K562 (cell line): Measurements from ENCODE around the gene TARS2. TPM values are rescaled to one million over a fixed set of nuclear protein-coding genes. Genes with fewer than 3 reads are reported as not detected.

ENCODE experiments used
- ATAC-seq: fragments of 200-7000 bp; cut with Tn5 transposase; 3 replicates; pipeline ENCODE4 v1.9.1; 2020; ENCODE audit warnings: moderate library complexity
- BruUV-seq: library from RNA; stranded (reverse); fragments of 400-500 nt; replicated peaks from 2 replicates; lab custom pipeline; 2021; lab: Mats Ljungman, UMichigan
- CTCF ChIA-PET: fragments of 300-600 bp; formaldehyde crosslinking; extraction: SDS; loops from one replicate; lab custom pipeline; 2021; ENCODE audit warnings: low intra/inter-chr PET ratio; lab: Yijun Ruan, JAX
- POLR2A ChIA-PET: fragments of 300-600, 350-650 bp; sonication (Branson Sonifier 250); formaldehyde crosslinking; extraction: SDS; loops from one replicate; lab custom pipeline; 2021; ENCODE audit warnings: antibody characterized with exemption, inconsistent platforms; lab: Yijun Ruan, JAX
- DNase-seq, 4 experiments: peaks; one replicate each; pipeline versions ENCODE4 v3.0.0 to v3.0.0-alpha.2; 2011 to 2018; ENCODE audit warnings: low spot score in 3 of 4, mixed read lengths in 3 of 4; ENCODE audit errors: extremely low read depth in 1 of 4
- FAIRE-seq: peaks from 2 replicates; lab custom pipeline; 2011; peaks lifted over from hg19 to GRCh38; lab: Jason Lieb, UNC
- H2AFZ ChIP-seq: 2 replicates; pipeline ENCODE4 v1.6.0; 2011; ENCODE audit warnings: low read depth, low read length, control low read depth, inconsistent platforms
- H3K27ac ChIP-seq: fragments of 200-600 bp; 3 replicates; pipeline ENCODE4 v1.8.0; 2011; ENCODE audit warnings: low read depth, mild to moderate bottlenecking, control low read depth, inconsistent platforms, low read length, moderate library complexity, mixed read lengths; ENCODE audit errors: extremely low read depth
- H3K27me3 ChIP-seq, 2 experiments: fragments of 300-600 bp in 1 of 2; 2 replicates in 1 of 2; 3 replicates in 1 of 2; pipeline versions ENCODE4 v1.6.0 to v1.8.0; 2011; ENCODE audit warnings: inconsistent platforms in 2 of 2, low read length in 2 of 2, mild to moderate bottlenecking in 1 of 2, mixed read lengths in 1 of 2, moderate library complexity in 1 of 2; ENCODE audit not compliant: control insufficient read depth in 2 of 2, insufficient read depth in 2 of 2
- H3K36me3 ChIP-seq: fragments of 300-600 bp; 3 replicates; pipeline ENCODE4 v1.8.0; 2011; ENCODE audit warnings: mild to moderate bottlenecking, low read length, inconsistent platforms; ENCODE audit not compliant: control insufficient read depth, insufficient read depth
- H3K4me1 ChIP-seq, 2 experiments: fragments of 200-600 bp in 1 of 2; replicated peaks in 1 of 2; 2 replicates in 1 of 2; 3 replicates in 1 of 2; pipeline versions ENCODE4 v1.5.1 to v1.8.0; 2011; ENCODE audit warnings: inconsistent platforms in 2 of 2, low read length in 2 of 2, mild to moderate bottlenecking in 1 of 2, mixed read lengths in 1 of 2, moderate library complexity in 1 of 2; ENCODE audit not compliant: control insufficient read depth in 2 of 2, insufficient read depth in 2 of 2
- H3K4me2 ChIP-seq: 2 replicates; pipeline ENCODE4 v1.6.1; 2011; ENCODE audit warnings: low read length, control low read depth, inconsistent platforms, mixed read lengths; ENCODE audit not compliant: insufficient read depth
- H3K4me3 ChIP-seq: fragments of 200-600 bp; sonication (generic), shearing (Covaris generic); 2 replicates; pipeline ENCODE4 v1.5.1; 2016; ENCODE audit warnings: control low read depth, inconsistent platforms
- H3K79me2 ChIP-seq: fragments of 200-600 bp; 3 replicates; pipeline ENCODE4 v1.8.0; 2011; ENCODE audit warnings: low read length, inconsistent platforms; ENCODE audit not compliant: control insufficient read depth, insufficient read depth
- H3K9ac ChIP-seq, 2 experiments: 2 replicates each; pipeline versions ENCODE4 v1.6.0 to v1.6.1; 2011; ENCODE audit warnings: low read depth in 2 of 2, low read length in 2 of 2, control low read depth in 1 of 2, inconsistent platforms in 1 of 2, mild to moderate bottlenecking in 1 of 2, mixed read lengths in 1 of 2; ENCODE audit not compliant: insufficient read depth in 1 of 2
- H3K9me1 ChIP-seq: one replicate; pipeline ENCODE4 v1.6.0; 2011; ENCODE audit warnings: inconsistent platforms, mild to moderate bottlenecking, low read length, moderate library complexity; ENCODE audit not compliant: control insufficient read depth, insufficient read depth
- H3K9me3 ChIP-seq: replicated peaks from 2 replicates; pipeline ENCODE4 v1.5.1; 2011; ENCODE audit warnings: low read depth, low read length, inconsistent platforms; ENCODE audit not compliant: control insufficient read depth, insufficient read depth
- H4K20me1 ChIP-seq: replicated peaks from 2 replicates; pipeline ENCODE4 v1.6.1; 2011; ENCODE audit warnings: low read length, inconsistent platforms, mixed read lengths; ENCODE audit not compliant: control insufficient read depth, insufficient read depth
- ARNT ChIP-seq, 2 experiments: fragments of 450-650 bp; IDR thresholded peaks; 2 replicates each; pipeline ENCODE4 v1.6.1; 2016; ENCODE audit warnings: mild to moderate bottlenecking in 1 of 2
- CBX2 ChIP-seq: fragments of 200-600 bp; sonication (generic); IDR thresholded peaks from one replicate; pipeline ENCODE4 v1.6.1; 2012; ENCODE audit warnings: mild to moderate bottlenecking, low read length, inconsistent platforms; ENCODE audit not compliant: insufficient read depth, poor library complexity, severe bottlenecking
- FIP1L1 ChIP-seq: fragments of 200-400 bp; formaldehyde crosslinking; IDR thresholded peaks from 2 replicates; pipeline ENCODE4 v1.6.1; 2018; ENCODE audit warnings: mild to moderate bottlenecking, low read depth, low read length; ENCODE audit not compliant: poor library complexity, severe bottlenecking
- MTA2 ChIP-seq: fragments of 450-650 bp; IDR thresholded peaks from 2 replicates; pipeline ENCODE4 v1.6.1; 2016; ENCODE audit warnings: low read depth
- SMAD3 ChIP-seq: fragments of 450-650 bp; formaldehyde crosslinking; conservative IDR thresholded peaks from 2 replicates; pipeline ENCODE4 v1.4.0; 2020; ENCODE audit warnings: mild to moderate bottlenecking
- TRIM28 ChIP-seq: fragments of 450-650 bp; IDR thresholded peaks from 2 replicates; pipeline ENCODE4 v1.6.1; 2017
- ZFP30 ChIP-seq: fragments of 250-450 bp; sonication (Bioruptor Pico); IDR thresholded peaks from 2 replicates; pipeline ENCODE4 v1.8.0; 2022; ENCODE audit warnings: moderate library complexity, mild to moderate bottlenecking, inconsistent platforms, borderline replicate concordance
- ZNF551 ChIP-seq: fragments of 250-450 bp; sonication (Bioruptor Pico); IDR thresholded peaks from 2 replicates; pipeline ENCODE4 v1.5.0; 2021; ENCODE audit warnings: mild to moderate bottlenecking, moderate library complexity
- ZNF695 ChIP-seq: fragments of 450-650 bp; formaldehyde crosslinking; IDR thresholded peaks from 2 replicates; pipeline ENCODE4 v1.4.0; 2020; ENCODE audit warnings: mild to moderate bottlenecking, moderate library complexity
- ZSCAN29 ChIP-seq: fragments of 450-650 bp; IDR thresholded peaks from 2 replicates; pipeline ENCODE4 v1.6.1; 2017
- WGBS: fragments of 100-300 bp; shearing (Covaris generic); methylation state at CpG from one replicate; pipeline ENCODE4 v1.1.6; 2016; ENCODE audit warnings: low coverage, mixed read lengths; ENCODE audit not compliant: insufficient coverage; ENCODE audit errors: missing lambda C conversion rate; 5-methylcytosine and 5-hydroxymethylcytosine counted together
- in situ Hi-C: fragments of 300-500 bp; cut with MboI; formaldehyde crosslinking; loops from 4 replicates; pipeline ENCODE4 v1.15.0; 2018; ENCODE audit warnings: inconsistent platforms, mixed read lengths
- intact Hi-C: fragments of 100-400 bp; cut with micrococcal nuclease; formaldehyde crosslinking; loops from 2 replicates; pipeline ENCODE4 v1.14.2; 2022
- polyA plus RNA-seq, 8 experiments: library from polyadenylated mRNA; depleted of rRNA in 4 of 8; stranded (reverse) in 5 of 8; unstranded in 3 of 8; fragments of >200 nt; fragmentation: Nextera tagmentation in 2 of 8; fragmentation: Illumina TruSeq in 1 of 8; extraction: Ambion mirVana in 2 of 8; extraction: Trizol in 1 of 8; gene quantifications; 2 replicates each; pipeline versions ENCODE4 v1.2.1 to v1.2.3, GENCODE V29; 2011 to 2014; ENCODE audit warnings: inconsistent platforms in 1 of 8, missing spikeins in 1 of 8
- total RNA-seq, 7 experiments: library from RNA; depleted of rRNA in 6 of 7; stranded (reverse); fragments of >200 nt in 6 of 7; fragmentation: Illumina TruSeq in 2 of 7; extraction: Trizol in 2 of 7; gene quantifications; 2 replicates each; pipeline versions ENCODE4 v1.2.1 to v1.2.3, GENCODE V29; 2011 to 2021; ENCODE audit warnings: low replicate concordance in 1 of 7
- TF ChIP-seq, protein P1 (sequence below): IDR thresholded peaks from 3 replicates; pipeline ENCODE4 v1.6.1; 2011; ENCODE audit warnings: borderline replicate concordance, mild to moderate bottlenecking, moderate library complexity; ENCODE audit not compliant: insufficient read length; ENCODE audit errors: extremely low read depth
- TF ChIP-seq, protein P2 (sequence below): fragments of 150-350 bp; IDR thresholded peaks from 2 replicates; pipeline ENCODE4 v1.6.1; 2014; ENCODE audit warnings: low read depth, mild to moderate bottlenecking, low read length, borderline replicate concordance
- TF ChIP-seq, protein P3 (sequence below): fragments of 450-650 bp; formaldehyde crosslinking; IDR thresholded peaks from 2 replicates; pipeline ENCODE4 v1.4.0; 2020; ENCODE audit warnings: mild to moderate bottlenecking, mixed read lengths

Gene TARS2
- total and polyA plus RNA-seq, 9 of the 15 experiments (the other 6 are each of a cell fraction or from before 2014, with no cell fraction given) = 17.0 to 64.2 (median 39.4) TPM

DNA sequence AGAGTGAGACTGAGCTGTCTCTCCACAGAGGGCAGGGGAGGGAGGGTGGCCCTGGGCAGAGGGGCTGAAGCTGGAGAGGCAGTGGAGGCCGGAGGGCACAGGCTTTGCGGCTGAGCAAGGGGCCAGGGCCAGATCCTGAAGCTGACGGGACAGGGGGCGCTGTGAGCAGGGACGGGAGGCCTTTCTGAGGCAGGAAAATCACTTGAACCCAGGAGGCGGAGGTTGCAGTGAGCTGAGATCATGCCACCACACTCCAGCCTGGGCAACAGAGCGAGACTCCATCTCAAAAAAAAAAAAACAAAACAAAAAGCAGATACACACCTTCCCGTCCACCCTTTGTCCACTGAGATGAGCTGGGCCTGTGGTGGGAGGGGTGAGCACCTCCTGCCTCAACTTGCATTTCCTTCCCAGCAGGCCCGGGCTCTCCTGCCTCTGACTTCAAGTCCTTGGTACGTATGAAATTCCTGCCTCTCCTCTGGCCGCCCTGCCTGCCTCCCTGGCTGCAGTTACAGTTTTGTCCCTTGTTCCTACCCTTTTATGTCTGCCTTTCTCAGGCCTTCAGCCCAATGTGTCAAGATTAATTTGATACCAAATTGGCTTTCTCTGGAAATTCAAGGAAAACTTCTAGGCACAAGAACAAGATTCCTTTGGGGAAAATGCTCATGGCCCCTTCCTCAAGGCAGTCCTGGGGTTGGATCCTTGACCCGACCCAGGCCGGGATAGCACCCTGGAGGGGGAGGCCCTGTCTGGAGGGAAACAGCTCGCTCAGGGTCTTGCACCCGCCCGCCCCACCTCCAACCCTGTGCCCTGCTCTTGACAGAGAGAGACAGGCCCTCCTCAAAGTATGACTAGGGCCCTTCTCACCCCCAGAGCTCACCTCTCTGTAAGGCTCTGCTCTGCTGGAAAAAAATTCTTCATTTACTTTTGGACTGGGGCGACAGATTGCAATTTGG, 50.8 kb downstream of the TARS2 start:
- Histone ChIP-seq H4K20me1 (no peaks in the 10 kb centered on the region), H3K27ac (no peak overlapping the region; the same call in 2 of the 3 replicates), H3K36me3 (no peaks in the 10 kb centered on the region), H3K4me2 (no peak overlapping the region), H2AFZ (peak overlapping the region; percentile 82), H3K9ac (peak overlapping the region in 1 of 2 experiments; percentile 79; a peak in 2 of 4 replicates), H3K27me3 (no peaks in the 10 kb centered on the region), H3K9me1 (no peaks in the 10 kb centered on the region), H3K9me3 (no peaks in the 10 kb centered on the region), H3K4me3 (no peak overlapping the region), H3K79me2 (no peaks in the 10 kb centered on the region), H3K4me1 (peaks cover 4 to 20% of the 10 kb centered on the region in 2 experiments; a peak in 4 of 5 replicates)
- intact Hi-C loops (no loop called here), in situ Hi-C loops (no loop called here)
- ChIA-PET POLR2A (interaction anchor here (0.6 to 6.3 kb wide), 4 partner anchors 9 to 78 kb away, joined by 3 to 53 read pairs (median 6); partner anchors contain the start of genes ADAMTSL4 and FALEC), CTCF (no interaction called here)
- WGBS = 76% methylated on average over 15 of the region's 17 CpGs
- ATAC-seq = peak; percentile 75
- no TSS peak for BruUV-seq
- FAIRE-seq = no peak
- peak in 1 of 4 experiments; percentile 48 for DNase-seq
- TF ChIP-seq CBX2 (no peak), TRIM28 (no peak), ZSCAN29 (no peak), ARNT (IDR thresholded peaks at IDR 0.05) (no peak), FIP1L1 (no peak), MTA2 (no peak), ZNF551 (no peak), SMAD3 (CRISPR knock-in tag) (no peak), ZFP30 (CRISPR knock-in tag) (no peak), ZNF695 (no peak)
- TF ChIP-seq, protein P1, sequence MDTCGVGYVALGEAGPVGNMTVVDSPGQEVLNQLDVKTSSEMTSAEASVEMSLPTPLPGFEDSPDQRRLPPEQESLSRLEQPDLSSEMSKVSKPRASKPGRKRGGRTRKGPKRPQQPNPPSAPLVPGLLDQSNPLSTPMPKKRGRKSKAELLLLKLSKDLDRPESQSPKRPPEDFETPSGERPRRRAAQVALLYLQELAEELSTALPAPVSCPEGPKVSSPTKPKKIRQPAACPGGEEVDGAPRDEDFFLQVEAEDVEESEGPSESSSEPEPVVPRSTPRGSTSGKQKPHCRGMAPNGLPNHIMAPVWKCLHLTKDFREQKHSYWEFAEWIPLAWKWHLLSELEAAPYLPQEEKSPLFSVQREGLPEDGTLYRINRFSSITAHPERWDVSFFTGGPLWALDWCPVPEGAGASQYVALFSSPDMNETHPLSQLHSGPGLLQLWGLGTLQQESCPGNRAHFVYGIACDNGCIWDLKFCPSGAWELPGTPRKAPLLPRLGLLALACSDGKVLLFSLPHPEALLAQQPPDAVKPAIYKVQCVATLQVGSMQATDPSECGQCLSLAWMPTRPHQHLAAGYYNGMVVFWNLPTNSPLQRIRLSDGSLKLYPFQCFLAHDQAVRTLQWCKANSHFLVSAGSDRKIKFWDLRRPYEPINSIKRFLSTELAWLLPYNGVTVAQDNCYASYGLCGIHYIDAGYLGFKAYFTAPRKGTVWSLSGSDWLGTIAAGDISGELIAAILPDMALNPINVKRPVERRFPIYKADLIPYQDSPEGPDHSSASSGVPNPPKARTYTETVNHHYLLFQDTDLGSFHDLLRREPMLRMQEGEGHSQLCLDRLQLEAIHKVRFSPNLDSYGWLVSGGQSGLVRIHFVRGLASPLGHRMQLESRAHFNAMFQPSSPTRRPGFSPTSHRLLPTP = no peak
- TF ChIP-seq, protein P2, sequence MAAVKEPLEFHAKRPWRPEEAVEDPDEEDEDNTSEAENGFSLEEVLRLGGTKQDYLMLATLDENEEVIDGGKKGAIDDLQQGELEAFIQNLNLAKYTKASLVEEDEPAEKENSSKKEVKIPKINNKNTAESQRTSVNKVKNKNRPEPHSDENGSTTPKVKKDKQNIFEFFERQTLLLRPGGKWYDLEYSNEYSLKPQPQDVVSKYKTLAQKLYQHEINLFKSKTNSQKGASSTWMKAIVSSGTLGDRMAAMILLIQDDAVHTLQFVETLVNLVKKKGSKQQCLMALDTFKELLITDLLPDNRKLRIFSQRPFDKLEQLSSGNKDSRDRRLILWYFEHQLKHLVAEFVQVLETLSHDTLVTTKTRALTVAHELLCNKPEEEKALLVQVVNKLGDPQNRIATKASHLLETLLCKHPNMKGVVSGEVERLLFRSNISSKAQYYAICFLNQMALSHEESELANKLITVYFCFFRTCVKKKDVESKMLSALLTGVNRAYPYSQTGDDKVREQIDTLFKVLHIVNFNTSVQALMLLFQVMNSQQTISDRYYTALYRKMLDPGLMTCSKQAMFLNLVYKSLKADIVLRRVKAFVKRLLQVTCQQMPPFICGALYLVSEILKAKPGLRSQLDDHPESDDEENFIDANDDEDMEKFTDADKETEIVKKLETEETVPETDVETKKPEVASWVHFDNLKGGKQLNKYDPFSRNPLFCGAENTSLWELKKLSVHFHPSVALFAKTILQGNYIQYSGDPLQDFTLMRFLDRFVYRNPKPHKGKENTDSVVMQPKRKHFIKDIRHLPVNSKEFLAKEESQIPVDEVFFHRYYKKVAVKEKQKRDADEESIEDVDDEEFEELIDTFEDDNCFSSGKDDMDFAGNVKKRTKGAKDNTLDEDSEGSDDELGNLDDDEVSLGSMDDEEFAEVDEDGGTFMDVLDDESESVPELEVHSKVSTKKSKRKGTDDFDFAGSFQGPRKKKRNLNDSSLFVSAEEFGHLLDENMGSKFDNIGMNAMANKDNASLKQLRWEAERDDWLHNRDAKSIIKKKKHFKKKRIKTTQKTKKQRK = no peak
- TF ChIP-seq, protein P3, sequence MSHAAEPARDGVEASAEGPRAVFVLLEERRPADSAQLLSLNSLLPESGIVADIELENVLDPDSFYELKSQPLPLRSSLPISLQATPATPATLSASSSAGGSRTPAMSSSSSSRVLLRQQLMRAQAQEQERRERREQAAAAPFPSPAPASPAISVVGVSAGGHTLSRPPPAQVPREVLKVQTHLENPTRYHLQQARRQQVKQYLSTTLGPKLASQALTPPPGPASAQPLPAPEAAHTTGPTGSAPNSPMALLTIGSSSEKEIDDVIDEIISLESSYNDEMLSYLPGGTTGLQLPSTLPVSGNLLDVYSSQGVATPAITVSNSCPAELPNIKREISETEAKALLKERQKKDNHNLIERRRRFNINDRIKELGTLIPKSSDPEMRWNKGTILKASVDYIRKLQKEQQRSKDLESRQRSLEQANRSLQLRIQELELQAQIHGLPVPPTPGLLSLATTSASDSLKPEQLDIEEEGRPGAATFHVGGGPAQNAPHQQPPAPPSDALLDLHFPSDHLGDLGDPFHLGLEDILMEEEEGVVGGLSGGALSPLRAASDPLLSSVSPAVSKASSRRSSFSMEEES (CRISPR knock-in tag) = no peak
